ENCODE results near the gene LONP1.

- TF ChIP-seq JUND (IDR thresholded peaks at IDR 0.05; ENCODE audit: low read length) (no peak), MAX (IDR thresholded peaks at IDR 0.05) (no peak)
Observed at GRCh38 chr19:5706876-5707573, 12.9 kb downstream of the LONP1 start.

All from H1 (cell line).